Measurements from ENCODE around the gene THAP9.
A peak's percentile ranks its signal among the peaks of the same experiment; 100 is the strongest.

The THAP9 gene

GRCh38 chr4:82957045-82957444 is 56.5 kb downstream of the THAP9 start:
- H3K9me3 ChIP-seq (ENCODE audit: control insufficient read depth, insufficient read depth, low read depth, low read length): no peaks in the 10 kb centered on the region
- no peak for TF ChIP-seq ZNF2 (tag by site-specific recombination; IDR thresholded peaks at IDR 0.05)
- no peak for TF ChIP-seq ZNF138 (tag by site-specific recombination; IDR thresholded peaks at IDR 0.05; ENCODE audit: borderline replicate concordance)
- no peak for TF ChIP-seq ZNF664 (tag by site-specific recombination; IDR thresholded peaks at IDR 0.05)
- TF ChIP-seq ZNF747 (tag by site-specific recombination; IDR thresholded peaks at IDR 0.05): no peak
- TF ChIP-seq ZNF629 (tag by site-specific recombination; IDR thresholded peaks at IDR 0.05): no peak
- no peak for TF ChIP-seq ZNF280D (tag by site-specific recombination; IDR thresholded peaks at IDR 0.05)
- TF ChIP-seq ZNF26 (tag by site-specific recombination; IDR thresholded peaks at IDR 0.05): no peak
- TF ChIP-seq AEBP2 (tag by site-specific recombination; IDR thresholded peaks at IDR 0.05; ENCODE audit: borderline replicate concordance): no peak
- TF ChIP-seq TRIM28 (IDR thresholded peaks at IDR 0.05; ENCODE audit: borderline replicate concordance, low read length): no peak
- TF ChIP-seq ZNF155 (tag by site-specific recombination; IDR thresholded peaks at IDR 0.05): no peak
- TF ChIP-seq PRDM6 (tag by site-specific recombination; IDR thresholded peaks at IDR 0.05): no peak
- CTCF ChIA-PET: interaction anchor here (1.0 kb wide), 1 partner anchor 12 kb away, joined by 4 read pairs; no protein-coding TSS in a partner anchor
- no peak overlapping the region for H3K27ac ChIP-seq (ENCODE audit: extremely low read depth, low read depth, low read length)
- H3K36me3 ChIP-seq (ENCODE audit: control insufficient read depth in 2 of 2, insufficient read depth in 1 of 2, low read length in 2 of 2): peaks cover 0 to 14% of the 10 kb centered on the region in 2 experiments; a peak in 2 of 3 replicates
- no peak overlapping the region for H3K4me3 ChIP-seq (ENCODE audit: low read depth, low read length)
- POLR2A ChIA-PET: no interaction called here
- no peaks in the 10 kb centered on the region for H3K4me1 ChIP-seq (ENCODE audit: control insufficient read depth, insufficient read depth, low read length)

GRCh38 chr4:82965763-82966162 is 65.2 kb downstream of the THAP9 start:
- H3K9me3 ChIP-seq (ENCODE audit: control insufficient read depth, insufficient read depth, low read depth, low read length): no peaks in the 10 kb centered on the region
- no peak overlapping the region for H3K27ac ChIP-seq (ENCODE audit: extremely low read depth, low read depth, low read length)
- ChIA-PET POLR2A (interaction anchor here (1.1 kb wide), 1 partner anchor 69 kb away, joined by 3 read pairs; the partner anchor contains the start of gene COPS4), CTCF (no interaction called here)
- H3K4me1 ChIP-seq (ENCODE audit: control insufficient read depth, insufficient read depth, low read length): no peaks in the 10 kb centered on the region
- H3K4me3 ChIP-seq (ENCODE audit: low read depth, low read length): no peak overlapping the region
- peaks cover 6 to 42% of the 10 kb centered on the region in 2 experiments for H3K36me3 ChIP-seq (ENCODE audit: control insufficient read depth in 2 of 2, insufficient read depth in 1 of 2, low read length in 2 of 2)
- TF ChIP-seq ZNF23 (tag by site-specific recombination; IDR thresholded peaks at IDR 0.05; ENCODE audit: borderline replicate concordance): no peak
- TF ChIP-seq ZNF184 (tag by site-specific recombination; IDR thresholded peaks at IDR 0.05): no peak
- no peak for TF ChIP-seq ZNF791 (tag by site-specific recombination; IDR thresholded peaks at IDR 0.05)
- TF ChIP-seq ZNF473 (tag by site-specific recombination; IDR thresholded peaks at IDR 0.05): no peak
- no peak for TF ChIP-seq ZNF639 (tag by site-specific recombination; IDR thresholded peaks at IDR 0.05)
- TF ChIP-seq ZNF302 (tag by site-specific recombination; IDR thresholded peaks at IDR 0.05; ENCODE audit: low read depth): no peak
- TF ChIP-seq PRDM10 (tag by site-specific recombination; IDR thresholded peaks at IDR 0.05): peak; percentile 84
